ENCODE measurements around the gene SLC6A8. TPM values are rescaled to one million over a fixed set of nuclear protein-coding genes. Genes with fewer than 3 reads are reported as not detected.
"Not testable (repeated sequence)": the region's sequence is repeated elsewhere in the genome, so short reads cannot be mapped to it uniquely, and the experiment has no call there.

The SLC6A8 gene
- total RNA-seq, 2 donors from 2014 or later = 16.8 to 16.9 TPM

DNA sequence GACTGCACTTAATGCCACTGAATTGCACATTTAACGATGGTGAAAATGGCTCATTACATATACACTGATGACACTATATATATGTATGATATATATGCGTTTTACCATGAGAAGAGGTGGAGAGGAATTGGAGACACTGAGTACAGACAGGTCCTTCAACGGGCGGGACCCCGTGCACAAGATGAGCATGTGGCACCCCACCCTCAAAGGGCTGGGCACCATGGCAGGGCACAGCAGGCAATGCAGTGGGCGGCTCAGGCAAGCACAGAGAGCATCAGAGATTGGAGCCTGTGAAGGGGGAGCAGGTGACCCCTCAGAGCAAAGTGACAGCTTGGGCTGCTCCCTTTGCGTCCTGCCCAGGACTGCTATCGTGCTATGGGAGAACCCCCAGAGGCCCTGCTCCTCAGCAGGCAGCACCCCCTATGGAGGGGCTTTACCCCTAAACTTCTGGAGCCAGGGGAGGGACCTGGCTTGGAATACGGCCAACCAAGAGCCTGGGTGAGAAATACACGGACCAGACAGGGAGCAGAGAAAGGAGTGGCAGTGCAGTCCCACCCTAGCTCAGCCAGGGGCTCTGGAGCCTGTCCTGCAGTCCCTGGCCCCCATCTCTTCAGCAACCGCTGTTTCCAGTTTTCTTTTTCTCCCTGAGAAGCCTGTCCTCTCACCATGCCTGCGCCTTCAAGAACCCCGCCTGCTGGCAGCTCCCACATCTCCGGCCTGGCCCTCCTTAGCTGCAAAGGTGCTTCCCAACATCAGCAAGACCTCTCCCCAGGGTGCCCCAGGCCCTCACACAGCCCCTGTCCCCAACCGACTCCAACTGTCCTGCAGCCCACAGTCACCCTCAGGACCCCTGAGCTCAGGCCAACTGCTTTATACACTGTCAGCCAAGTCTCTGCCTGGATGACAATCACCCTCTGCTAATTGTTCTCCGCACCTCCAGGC is 10.5 kb downstream of the SLC6A8 start:
- DNase-seq (ENCODE audit: low spot score) = no peak

GRCh38 chrX:153699210-153699783 is 11.6 kb downstream of the SLC6A8 start:
- not testable (repeated sequence) for ATAC-seq (ENCODE audit: insufficient number of reproducible peaks, low FRiP score, low read depth)

More for the DNA sequence above, 10.5 kb downstream of the SLC6A8 start:
- Histone ChIP-seq H3K4me1 (ENCODE audit: control insufficient read depth in 1 of 2, low read depth in 2 of 2) (no peaks in the 10 kb centered on the region), H3K9me3 (no peaks in the 10 kb centered on the region), H3K36me3 (peaks cover 3% of the 10 kb centered on the region), H3K4me3 (no peak overlapping the region), H3K27me3 (replicated peaks; ENCODE audit: insufficient read depth) (no peaks in the 10 kb centered on the region), H3K27ac (no peak overlapping the region)
- no peak for TF ChIP-seq CTCF (IDR thresholded peaks at IDR 0.05)
- no peak for ATAC-seq (ENCODE audit: insufficient number of reproducible peaks, low FRiP score, low read depth)

DNA sequence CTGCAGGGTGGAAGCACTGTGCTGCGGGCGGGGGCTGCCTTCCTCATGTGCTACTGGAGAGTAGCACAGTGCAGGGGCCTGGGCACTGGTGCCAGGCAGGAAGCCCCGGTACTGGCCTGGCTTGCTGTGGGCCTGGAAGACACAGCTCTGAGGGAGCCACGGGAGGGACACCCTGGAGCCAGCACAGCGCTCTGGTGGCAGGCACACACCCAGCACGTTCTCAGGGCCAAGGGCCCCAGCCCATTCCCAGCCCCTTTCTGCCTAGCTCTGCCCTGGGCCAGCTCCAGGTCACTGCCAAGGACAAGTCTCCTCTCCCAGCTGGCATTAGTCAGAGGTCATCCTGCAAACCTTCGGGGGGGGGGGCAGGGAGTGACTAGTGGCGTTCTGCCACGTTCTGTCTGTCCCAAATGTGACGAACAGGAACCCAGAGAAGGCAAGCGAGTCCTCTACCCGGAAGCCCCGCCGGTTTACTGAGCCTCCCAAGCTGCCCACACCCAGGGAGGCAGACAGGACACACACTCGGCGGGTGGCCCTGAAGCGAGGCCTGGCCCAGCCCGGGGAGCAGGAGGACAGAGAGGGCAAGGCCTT is 12.2 kb downstream of the SLC6A8 start:
- ATAC-seq (ENCODE audit: insufficient number of reproducible peaks, low FRiP score, low read depth) = not testable (repeated sequence)

More at GRCh38 chrX:153699210-153699783, 11.6 kb downstream of the SLC6A8 start:
- not testable (repeated sequence) for DNase-seq (ENCODE audit: low spot score); H3K27ac ChIP-seq; H3K4me3 ChIP-seq; H3K4me1 ChIP-seq (ENCODE audit: control insufficient read depth in 1 of 2, low read depth in 2 of 2); H3K36me3 ChIP-seq; H3K9me3 ChIP-seq; H3K27me3 ChIP-seq (replicated peaks; ENCODE audit: insufficient read depth)

DNA sequence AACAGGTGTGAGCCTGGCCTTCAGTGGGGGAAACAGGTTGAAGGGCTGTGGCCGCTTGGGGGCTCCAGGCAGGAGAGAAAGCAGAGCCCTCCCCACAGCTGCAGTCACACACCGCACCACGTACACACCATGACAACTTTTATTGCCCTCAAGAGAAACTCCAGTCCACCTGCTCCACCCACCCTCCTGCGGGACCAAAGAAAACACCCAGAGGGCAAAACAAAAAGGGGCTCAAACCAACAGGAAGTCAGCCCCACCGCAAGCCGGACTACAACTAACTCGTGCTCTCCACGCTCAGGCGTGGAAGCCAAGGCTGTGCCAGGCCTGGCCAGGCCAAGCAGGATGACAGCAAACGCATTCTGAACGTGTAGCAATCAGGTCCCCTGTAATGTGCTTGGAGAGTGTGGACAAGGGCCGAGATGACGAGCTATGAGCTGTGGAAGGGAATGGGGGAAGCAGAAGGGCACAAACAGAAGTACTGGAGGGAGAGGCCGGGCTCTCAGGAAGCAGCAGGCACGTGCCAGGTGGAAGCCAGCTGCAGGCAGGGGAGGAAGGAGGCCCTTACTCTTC is 12.7 kb downstream of the SLC6A8 start:
- no peaks in the 10 kb centered on the region for H3K27me3 ChIP-seq (replicated peaks; ENCODE audit: insufficient read depth)
- ATAC-seq (ENCODE audit: insufficient number of reproducible peaks, low FRiP score, low read depth) = no peak
- DNase-seq (ENCODE audit: low spot score) = no peak
- peak overlapping the region in 1 of 2 donors; percentile 38 for H3K27ac ChIP-seq
- H3K4me1 ChIP-seq (ENCODE audit: control insufficient read depth in 1 of 2, low read depth in 2 of 2) = peaks cover 0 to 5% of the 10 kb centered on the region in 2 donors
- H3K36me3 ChIP-seq = peaks cover 3% of the 10 kb centered on the region
- H3K4me3 ChIP-seq = no peak overlapping the region
- no peak for TF ChIP-seq CTCF (IDR thresholded peaks at IDR 0.05)
- H3K9me3 ChIP-seq = no peaks in the 10 kb centered on the region

More for the DNA sequence above, 12.2 kb downstream of the SLC6A8 start:
- not testable (repeated sequence) for H3K4me3 ChIP-seq; H3K36me3 ChIP-seq; H3K27me3 ChIP-seq (replicated peaks; ENCODE audit: insufficient read depth); H3K9me3 ChIP-seq; DNase-seq (ENCODE audit: low spot score); H3K4me1 ChIP-seq (ENCODE audit: control insufficient read depth in 1 of 2, low read depth in 2 of 2)
- peak overlapping the region in 1 of 2 donors; percentile 38 for H3K27ac ChIP-seq

DNA sequence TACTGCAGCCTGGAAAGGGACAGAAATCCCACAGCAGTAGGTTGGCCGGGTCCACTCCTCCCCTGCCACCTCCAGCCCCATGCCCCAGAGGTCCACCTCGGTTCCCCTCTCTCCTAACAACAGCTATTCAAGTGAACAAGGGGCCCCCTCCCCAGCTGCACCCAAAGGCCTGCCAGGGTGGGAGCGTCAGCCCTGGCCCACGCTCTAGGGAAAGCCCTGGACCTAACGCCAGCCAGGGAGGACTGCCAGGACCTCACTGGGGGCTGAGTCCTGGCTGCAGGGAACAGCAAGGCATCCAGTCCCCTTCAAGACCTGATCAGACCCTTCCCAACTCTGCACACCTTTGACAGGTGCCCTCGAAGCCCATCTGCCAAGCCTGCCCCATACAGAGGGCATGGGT is 13.2 kb downstream of the SLC6A8 start:
- H3K9me3 ChIP-seq = no peaks in the 10 kb centered on the region
- H3K36me3 ChIP-seq = peaks cover 3% of the 10 kb centered on the region
- H3K4me3 ChIP-seq = no peak overlapping the region
- H3K4me1 ChIP-seq (ENCODE audit: control insufficient read depth in 1 of 2, low read depth in 2 of 2) = peaks cover 0 to 8% of the 10 kb centered on the region in 2 donors
- no peak for TF ChIP-seq CTCF (IDR thresholded peaks at IDR 0.05)
- ATAC-seq (ENCODE audit: insufficient number of reproducible peaks, low FRiP score, low read depth) (no peak), DNase-seq (ENCODE audit: low spot score) (no peak)
- no peaks in the 10 kb centered on the region for H3K27me3 ChIP-seq (replicated peaks; ENCODE audit: insufficient read depth)
- H3K27ac ChIP-seq = no peak overlapping the region

Measured in thoracic aorta (tissue), 2 donors.